H1 (cell line): ENCODE measurements around the gene SPINK4. TPM values are rescaled to one million over a fixed set of nuclear protein-coding genes. Genes with fewer than 3 reads are reported as not detected.

Experiments
- CTCF ChIA-PET: fragments of 300-600 bp; sonication (Branson Sonifier 250); formaldehyde crosslinking; loops from one replicate; lab custom pipeline; 2021; ENCODE audit not compliant: partially characterized antibody; lab: Charles Lee
- POLR2A ChIA-PET: fragments of 300-600 bp; sonication (Branson Sonifier 250); formaldehyde crosslinking; loops from one replicate; lab custom pipeline; 2021; ENCODE audit warnings: inconsistent platforms; ENCODE audit not compliant: partially characterized antibody; lab: Charles Lee
- DNase-seq, 2 experiments: peaks; one replicate each; pipeline versions ENCODE4 v3.0.0 to v3.0.0-alpha.2; 2010 to 2022; ENCODE audit warnings: low spot score in 2 of 2, low read depth in 1 of 2, mixed read lengths in 1 of 2
- FAIRE-seq: peaks from 2 replicates; lab custom pipeline; 2011; peaks lifted over from hg19 to GRCh38; lab: Jason Lieb, UNC
- H2AFZ ChIP-seq: 2 replicates; pipeline ENCODE4 v1.8.1; 2012; ENCODE audit warnings: low read length, inconsistent platforms
- H2AK5ac ChIP-seq: 2 replicates; pipeline ENCODE4 v1.6.1; 2013; ENCODE audit warnings: low read depth, low read length
- H2BK120ac ChIP-seq: replicated peaks from 2 replicates; pipeline ENCODE3; 2013; ENCODE audit warnings: low read depth, low read length, inconsistent platforms
- H2BK12ac ChIP-seq: 2 replicates; pipeline ENCODE4 v1.6.1; 2013; ENCODE audit warnings: low read depth, low read length
- H2BK15ac ChIP-seq: 2 replicates; pipeline ENCODE4 v1.6.1; 2013; ENCODE audit warnings: low read length
- H2BK20ac ChIP-seq: 2 replicates; pipeline ENCODE4 v1.6.1; 2013; ENCODE audit warnings: low read length
- H2BK5ac ChIP-seq: 2 replicates; pipeline ENCODE4 v1.6.1; 2013; ENCODE audit warnings: low read depth, low read length
- H3K14ac ChIP-seq: 2 replicates; pipeline ENCODE4 v1.6.1; 2013; ENCODE audit warnings: inconsistent platforms; ENCODE audit not compliant: insufficient read length
- H3K18ac ChIP-seq: 2 replicates; pipeline ENCODE4 v1.6.1; 2013; ENCODE audit warnings: low read length; ENCODE audit errors: extremely low read depth
- H3K23ac ChIP-seq: 2 replicates; pipeline ENCODE4 v1.6.1; 2013; ENCODE audit warnings: inconsistent platforms; ENCODE audit not compliant: insufficient read length
- H3K23me2 ChIP-seq: 2 replicates; pipeline ENCODE4 v1.6.1; 2013; ENCODE audit warnings: low read depth, low read length
- H3K27ac ChIP-seq: 2 replicates; pipeline ENCODE4 v1.6.1; 2011; ENCODE audit warnings: low read depth, low read length, inconsistent platforms
- H3K27me3 ChIP-seq, 4 experiments: replicated peaks in 1 of 4; 1 replicate in 1 of 4; 2 replicates in 3 of 4; pipeline versions ENCODE4 v1.6.1 to v1.8.1; 2011 to 2013; ENCODE audit warnings: low read length in 3 of 4, mild to moderate bottlenecking in 3 of 4, inconsistent platforms in 2 of 4, mixed read lengths in 2 of 4, moderate library complexity in 1 of 4; ENCODE audit not compliant: control insufficient read depth in 3 of 4, insufficient read depth in 3 of 4; ENCODE audit errors: extremely low read depth in 1 of 4
- H3K36me3 ChIP-seq, 4 experiments: 2 replicates each; pipeline versions ENCODE4 v1.6.1 to v1.8.1; 2011 to 2013; ENCODE audit warnings: mild to moderate bottlenecking in 4 of 4, low read length in 3 of 4, moderate library complexity in 2 of 4, control low read depth in 1 of 4, inconsistent platforms in 1 of 4; ENCODE audit not compliant: insufficient read depth in 4 of 4, control insufficient read depth in 2 of 4
- H3K4ac ChIP-seq: replicated peaks from 2 replicates; pipeline ENCODE3; 2013; ENCODE audit warnings: low read length, low read depth, mixed read lengths, inconsistent platforms; ENCODE audit not compliant: insufficient read length
- H3K4me1 ChIP-seq, 4 experiments: replicated peaks in 1 of 4; 1 replicate in 1 of 4; 2 replicates in 3 of 4; pipeline versions ENCODE4 v1.6.1 to v1.8.1; 2011 to 2013; ENCODE audit warnings: low read length in 3 of 4, inconsistent platforms in 2 of 4, mixed read lengths in 1 of 4; ENCODE audit not compliant: insufficient read depth in 4 of 4, control insufficient read depth in 3 of 4
- H3K4me2 ChIP-seq, 2 experiments: 2 replicates each; pipeline versions ENCODE4 v1.6.1 to v1.8.1; 2011 to 2013; ENCODE audit warnings: low read depth in 2 of 2, low read length in 2 of 2, control low read depth in 1 of 2, inconsistent platforms in 1 of 2, mild to moderate bottlenecking in 1 of 2; ENCODE audit not compliant: insufficient read depth in 1 of 2
- H3K4me3 ChIP-seq, 4 experiments: fragments of 200-600, 300-600 bp in 1 of 4; sonication (generic), shearing (Covaris generic), sonication (Bioruptor Twin) in 1 of 4; 2 replicates each; pipeline versions ENCODE4 v1.5.1 to v1.8.1; 2011 to 2016; ENCODE audit warnings: low read length in 4 of 4, low read depth in 3 of 4, control low read depth in 2 of 4, inconsistent platforms in 2 of 4, mild to moderate bottlenecking in 2 of 4, mixed read lengths in 1 of 4, moderate library complexity in 1 of 4; ENCODE audit not compliant: insufficient read depth in 2 of 4; ENCODE audit errors: extremely low read depth in 1 of 4
- H3K56ac ChIP-seq: replicated peaks from 2 replicates; pipeline ENCODE3; 2013; ENCODE audit warnings: low read depth, mild to moderate bottlenecking, mixed read lengths, low read length, inconsistent platforms; ENCODE audit not compliant: insufficient read length
- H3K79me1 ChIP-seq: 2 replicates; pipeline ENCODE4 v1.6.1; 2013; ENCODE audit warnings: low read depth, low read length, control low read depth
- H3K79me2 ChIP-seq, 2 experiments: 2 replicates each; pipeline versions ENCODE4 v1.6.1 to v1.8.1; 2012 to 2013; ENCODE audit warnings: low read length in 2 of 2, mild to moderate bottlenecking in 2 of 2, inconsistent platforms in 1 of 2; ENCODE audit not compliant: insufficient read depth in 2 of 2, control insufficient read depth in 1 of 2
- H3K9ac ChIP-seq, 4 experiments: replicated peaks in 1 of 4; 1 replicate in 1 of 4; 2 replicates in 3 of 4; pipeline versions ENCODE4 v1.6.1 to v1.8.1; 2011 to 2013; ENCODE audit warnings: low read depth in 3 of 4, low read length in 3 of 4, control low read depth in 2 of 4, mild to moderate bottlenecking in 2 of 4, moderate library complexity in 2 of 4, inconsistent platforms in 1 of 4; ENCODE audit errors: extremely low read depth in 1 of 4
- H3K9me3 ChIP-seq, 2 experiments: 2 replicates each; pipeline versions ENCODE4 v1.6.1 to v1.8.1; 2012 to 2013; ENCODE audit warnings: mild to moderate bottlenecking in 2 of 2, moderate library complexity in 2 of 2, control low read depth in 1 of 2, inconsistent platforms in 1 of 2, low read depth in 1 of 2, low read length in 1 of 2, mixed read lengths in 1 of 2; ENCODE audit not compliant: insufficient read depth in 2 of 2
- H4K20me1 ChIP-seq, 2 experiments: replicated peaks in 1 of 2; 2 replicates each; pipeline versions ENCODE3 to v1.8.1; 2011 to 2013; ENCODE audit warnings: inconsistent platforms in 2 of 2, low read length in 2 of 2, mild to moderate bottlenecking in 1 of 2; ENCODE audit not compliant: insufficient read depth in 2 of 2, control insufficient read depth in 1 of 2
- H4K5ac ChIP-seq: 2 replicates; pipeline ENCODE4 v1.6.1; 2013; ENCODE audit warnings: low read length, low read depth, mixed read lengths, inconsistent platforms; ENCODE audit not compliant: insufficient read length
- H4K8ac ChIP-seq: 2 replicates; pipeline ENCODE4 v1.8.0; 2013; ENCODE audit warnings: mild to moderate bottlenecking, moderate library complexity, low read length, inconsistent platforms; ENCODE audit not compliant: insufficient read depth; ENCODE audit errors: extremely low read depth
- H4K91ac ChIP-seq: replicated peaks from 2 replicates; pipeline ENCODE3; 2013; ENCODE audit warnings: low read length, mixed read lengths, inconsistent platforms; ENCODE audit not compliant: insufficient read length
- GABPA ChIP-seq: IDR thresholded peaks from 2 replicates; pipeline ENCODE4 v1.6.1; 2011; ENCODE audit warnings: mild to moderate bottlenecking, low read length, moderate library complexity, borderline replicate concordance; ENCODE audit not compliant: insufficient read depth
- JUN ChIP-seq: IDR thresholded peaks from 2 replicates; pipeline ENCODE4 v1.6.1; 2011; ENCODE audit warnings: low read depth, mild to moderate bottlenecking, improper control_type of control experiment, low read length
- KDM4A ChIP-seq: IDR thresholded peaks from one replicate; pipeline ENCODE4 v1.7.1; 2012; ENCODE audit warnings: low read depth, mild to moderate bottlenecking, moderate library complexity, low read length, inconsistent platforms; ENCODE audit not compliant: severe bottlenecking
- POLR2A ChIP-seq, 2 experiments: IDR thresholded peaks; 1 replicate in 1 of 2; 2 replicates in 1 of 2; pipeline ENCODE4 v1.6.1; 2011; ENCODE audit warnings: low read depth in 2 of 2, low read length in 2 of 2, mild to moderate bottlenecking in 2 of 2; ENCODE audit errors: control extremely low read depth in 1 of 2
- TCF12 ChIP-seq: IDR thresholded peaks from 2 replicates; pipeline ENCODE4 v1.6.1; 2011; ENCODE audit warnings: low read depth, mild to moderate bottlenecking, low read length
- WGBS, 2 experiments: shearing (Covaris generic) in 1 of 2; methylation state at CpG; one replicate each; pipeline versions ENCODE4 v1.1.6 to v1.1.7; 2013 to 2015; ENCODE audit warnings: low lambda C conversion rate in 2 of 2, mixed read lengths in 2 of 2, inconsistent platforms in 1 of 2, low coverage in 1 of 2, missing lambda C conversion rate in 1 of 2; ENCODE audit not compliant: insufficient replicate concordance in 2 of 2, insufficient coverage in 1 of 2, insufficient read length in 1 of 2; ENCODE audit errors: extremely low coverage in 1 of 2, missing lambda C conversion rate in 1 of 2; 5-methylcytosine and 5-hydroxymethylcytosine counted together
- polyA plus RNA-seq, 7 experiments: library from polyadenylated mRNA; depleted of rRNA in 3 of 7; stranded (reverse) in 5 of 7; unstranded in 2 of 7; fragments of >200 nt in 5 of 7; fragments of 200-250 nt in 2 of 7; gene quantifications; 1 replicate in 5 of 7; 2 replicates in 1 of 7; 4 replicates in 1 of 7; pipeline versions ENCODE4 v1.2.1 to v1.2.3, GENCODE V29; 2011 to 2013; ENCODE audit warnings: missing spikeins in 2 of 7, mixed read lengths in 2 of 7
- total RNA-seq: library from RNA; stranded (reverse); fragmentation: NEBNext Ultra II Directional; extraction: Animal tissue kit (Norgen Biotek cat#: 25700); gene quantifications from 2 replicates; pipeline ENCODE4 v1.2.1, GENCODE V29; 2021

SPINK4 gene
- total and polyA plus RNA-seq, 2 of the 8 experiments (the other 6 are each of a cell fraction or from before 2014, with no cell fraction given), result not detected

GRCh38 chr9:33273266-33273971 is 33.5 kb downstream of the SPINK4 start:
- Histone ChIP-seq H2BK12ac (no peak overlapping the region), H4K20me1 (no peaks in the 10 kb centered on the region), H4K8ac (no peak overlapping the region), H3K4ac (no peak overlapping the region), H3K18ac (no peak overlapping the region), H3K23me2 (no peaks in the 10 kb centered on the region), H3K4me1 (no peaks in the 10 kb centered on the region), H3K79me2 (no peaks in the 10 kb centered on the region), H3K9me3 (no peaks in the 10 kb centered on the region), H2BK5ac (no peak overlapping the region), H3K9ac (no peak overlapping the region), H3K14ac (no peak overlapping the region), H4K91ac (no peak overlapping the region), H2AFZ (no peak overlapping the region), H2BK120ac (no peak overlapping the region), H3K36me3 (peaks cover 14 to 46% (median 35%) of the 10 kb centered on the region in 4 experiments), H3K27me3 (no peaks in the 10 kb centered on the region), H3K79me1 (no peaks in the 10 kb centered on the region), H3K56ac (no peak overlapping the region), H2AK5ac (no peak overlapping the region), H3K4me2 (no peak overlapping the region), H3K23ac (no peak overlapping the region), H3K4me3 (no peak overlapping the region), H4K5ac (no peak overlapping the region), H2BK15ac (no peak overlapping the region), H2BK20ac (no peak overlapping the region), H3K27ac (no peak overlapping the region)
- WGBS, 2 experiments, result 86% methylated on average over 3 of the region's 3 CpGs; no CpG with 5 or more reads in 1 of the 2 experiments
- ChIA-PET CTCF (interaction anchor here (0.6 to 1.1 kb wide), 7 partner anchors 13 to 194 kb away, joined by 3 read pairs; no protein-coding TSS in a partner anchor), POLR2A (interaction anchor here (0.9 to 1.6 kb wide), 3 partner anchors 15 to 248 kb away, joined by 3 to 5 read pairs (median 4); partner anchors contain the start of genes DNAJA1 and NFX1)
- TF ChIP-seq POLR2A (IDR thresholded peaks at IDR 0.05; ENCODE audit: control extremely low read depth in 1 of 2, low read depth in 2 of 2, low read length in 2 of 2), result no peak
- no peak for TF ChIP-seq JUN
- no peak for TF ChIP-seq TCF12
- no peak for TF ChIP-seq KDM4A
- no peak for TF ChIP-seq GABPA
- DNase-seq (no peak), FAIRE-seq (no peak)
